Stimulated activated CD4-positive, alpha-beta T cell treated with anti-CD3 and anti-CD28 coated beads, TNF-alpha, amount 100 ng/mL, for 1 hour (primary cell): ENCODE results near the gene TMEM129.
A peak's percentile ranks its signal among the peaks of the same experiment; 100 is the strongest.

Source experiments
- DNase-seq, 3 donors: peaks; one replicate each; pipeline ENCODE4 v3.0.0-alpha.2; 2020; ENCODE audit warnings: low read depth in 3 of 3, low spot score in 1 of 3

Gene TMEM129

DNA sequence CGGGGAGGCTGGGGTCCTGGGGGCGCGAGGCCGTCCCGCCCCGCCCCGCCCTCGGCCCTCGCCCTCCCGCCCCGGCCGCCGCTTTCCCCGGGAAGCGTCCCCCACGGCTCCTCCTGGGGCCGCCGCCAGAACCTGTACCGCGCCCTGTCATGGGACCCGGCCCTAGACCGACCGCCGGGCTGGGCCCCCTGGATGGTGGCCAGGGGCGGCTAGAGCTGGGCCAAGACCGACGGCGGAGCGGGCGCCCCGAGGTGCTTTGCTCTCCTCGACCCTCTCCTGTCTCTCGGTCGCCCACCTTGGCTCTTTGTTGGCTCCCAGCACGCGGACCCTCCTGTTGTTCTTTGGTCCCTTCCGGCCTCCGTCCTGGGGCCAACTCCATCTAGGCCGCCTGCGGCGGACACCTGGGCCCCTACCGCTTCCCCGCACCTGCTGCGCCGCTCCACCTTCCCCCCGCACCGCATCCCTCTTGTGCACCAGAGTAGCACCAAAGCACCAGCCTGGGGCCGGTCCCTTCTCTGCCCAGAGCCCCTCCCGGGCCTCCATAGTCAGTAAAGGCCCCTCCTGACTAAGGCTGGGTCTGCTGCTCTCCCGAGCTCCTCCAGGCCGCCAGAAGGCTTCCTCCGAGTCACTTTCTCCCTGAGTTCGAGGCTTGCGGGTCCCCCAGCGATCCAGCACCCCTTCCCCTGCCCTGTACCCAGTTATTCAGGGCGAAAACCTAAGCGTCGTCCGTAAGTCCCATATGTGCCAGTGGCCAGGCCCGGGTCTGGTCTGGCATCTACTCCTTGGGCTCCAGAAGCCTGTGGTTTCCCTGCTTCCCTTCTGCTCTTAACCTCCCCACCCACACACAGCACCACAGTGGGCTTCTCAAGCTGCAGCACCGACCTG, 785 bp upstream of the TMEM129 start:
- DNase-seq: no peak

DNA sequence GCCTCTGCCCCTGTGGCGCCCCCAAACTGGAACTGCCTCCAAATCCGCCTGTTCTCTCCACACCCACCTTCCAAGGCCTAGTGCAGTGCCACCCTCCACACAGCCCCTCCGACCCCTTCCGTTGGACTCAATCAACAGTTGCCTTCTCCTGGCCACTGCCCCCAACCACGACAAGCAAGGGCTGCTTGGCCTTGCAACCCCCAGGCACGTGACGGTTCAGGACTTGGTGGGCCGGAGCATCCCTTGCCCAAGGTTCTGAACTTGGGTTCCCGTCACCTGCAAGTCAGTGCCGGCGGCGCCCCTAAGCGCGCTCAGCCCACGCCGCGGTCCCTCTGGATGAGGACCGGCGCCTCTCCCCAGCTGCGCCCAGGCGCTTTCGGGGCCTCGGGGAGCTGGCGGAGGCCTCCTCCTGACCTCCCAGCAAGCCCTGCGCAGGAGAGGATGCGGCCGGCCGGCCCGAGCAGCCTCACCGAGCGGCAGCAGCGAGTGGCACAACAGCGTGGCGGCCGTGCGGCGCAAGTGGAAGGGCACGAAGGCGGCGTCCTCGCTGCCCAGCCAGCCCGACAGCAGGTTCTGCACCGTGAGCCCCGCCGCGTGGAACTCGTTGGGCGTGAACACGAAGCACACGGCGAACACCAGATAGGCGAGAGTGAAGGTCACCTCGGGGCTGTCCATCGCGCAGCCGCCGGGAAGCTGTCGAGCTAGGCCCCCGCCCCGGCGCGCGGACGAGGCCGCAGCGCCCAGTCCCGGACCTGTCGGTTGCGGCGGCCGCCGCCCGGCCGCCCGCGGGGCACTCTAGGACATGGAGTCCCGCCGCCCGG, 750 bp downstream of the TMEM129 start:
- peak in 1 of 3 donors; percentile 32 for DNase-seq

DNA sequence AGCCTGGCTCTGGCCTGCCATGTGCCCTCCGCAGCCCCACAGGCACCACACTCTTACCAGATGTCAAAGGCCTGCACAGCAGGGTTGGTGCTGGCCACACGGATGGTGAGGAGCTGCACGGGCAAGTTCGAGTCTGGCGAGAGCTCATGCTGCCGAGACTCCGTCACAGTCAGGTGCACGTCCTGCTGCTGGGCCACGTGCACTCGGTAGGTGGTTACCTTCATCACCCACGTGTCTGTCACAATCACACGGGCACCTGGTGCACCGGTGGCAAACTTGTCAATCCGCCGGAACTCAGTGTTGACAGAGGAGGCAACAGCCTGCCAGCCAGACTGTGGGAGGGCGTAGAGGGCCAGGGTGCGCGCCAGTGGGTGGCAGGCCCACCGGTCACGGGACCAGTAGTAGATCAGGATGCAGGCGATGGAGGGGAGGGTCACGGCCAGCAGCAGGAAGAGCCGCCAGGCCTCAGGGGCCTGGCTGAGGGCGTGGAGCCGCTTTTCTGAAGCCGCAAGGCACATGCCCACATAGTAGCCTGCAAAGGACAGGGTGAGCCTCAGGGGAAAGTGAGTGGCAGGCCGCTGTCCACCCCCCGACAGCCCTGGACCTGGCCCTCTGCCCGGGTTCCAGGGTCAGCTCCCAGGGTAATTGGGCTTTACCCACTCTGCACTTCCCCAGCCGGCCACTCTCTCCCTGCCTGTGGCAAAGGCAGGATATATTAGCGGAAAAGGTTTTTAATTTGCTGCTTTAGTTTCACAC, 2.9 kb downstream of the TMEM129 start:
- DNase-seq: no peak

DNA sequence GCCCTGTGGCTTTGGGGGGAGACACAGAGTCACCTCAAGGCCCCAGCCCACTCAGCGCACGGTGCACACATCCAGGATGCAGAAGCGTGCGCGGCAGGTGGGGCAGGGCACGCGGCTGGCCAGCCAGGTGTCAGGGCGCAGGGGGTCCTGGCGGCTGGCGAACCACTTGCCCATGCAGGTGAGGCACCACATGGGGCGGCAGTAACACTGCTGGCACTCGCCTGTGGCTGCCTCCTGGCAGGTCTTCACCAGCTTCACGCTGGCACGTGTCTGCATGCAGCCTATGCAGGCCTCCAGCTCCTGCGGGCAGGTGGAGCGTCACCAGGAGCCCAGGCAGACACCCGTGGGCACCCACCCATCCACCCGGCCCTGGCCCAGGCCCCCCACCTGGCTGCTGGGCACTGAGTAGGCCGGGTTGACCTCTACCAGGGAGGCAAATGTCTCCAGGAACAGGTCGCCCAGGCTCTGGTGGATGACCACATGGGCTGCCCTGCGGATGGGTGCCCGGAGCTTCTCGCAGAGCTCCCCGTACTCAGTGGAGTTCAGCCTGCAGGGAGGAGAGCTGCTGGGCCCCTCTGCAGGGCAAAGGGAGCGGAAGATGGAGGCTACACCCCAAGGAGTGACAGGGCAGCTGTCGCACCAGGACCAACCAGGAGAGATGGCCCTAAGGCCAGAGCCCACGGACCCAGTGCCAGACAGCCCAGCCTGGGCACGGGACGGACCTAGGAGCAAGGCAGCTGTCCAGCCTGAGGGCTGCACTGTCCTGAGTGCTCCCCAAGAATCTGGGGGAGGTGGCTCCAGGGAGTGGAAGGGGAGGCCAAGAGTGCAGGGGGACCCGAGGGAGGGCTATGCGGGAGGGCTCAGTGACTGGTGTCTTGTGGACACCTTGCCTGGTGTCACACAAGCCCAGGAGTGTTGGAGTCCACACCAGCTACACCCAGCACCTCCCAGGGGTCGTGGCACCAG, 3.7 kb downstream of the TMEM129 start:
- no peak for DNase-seq

DNA sequence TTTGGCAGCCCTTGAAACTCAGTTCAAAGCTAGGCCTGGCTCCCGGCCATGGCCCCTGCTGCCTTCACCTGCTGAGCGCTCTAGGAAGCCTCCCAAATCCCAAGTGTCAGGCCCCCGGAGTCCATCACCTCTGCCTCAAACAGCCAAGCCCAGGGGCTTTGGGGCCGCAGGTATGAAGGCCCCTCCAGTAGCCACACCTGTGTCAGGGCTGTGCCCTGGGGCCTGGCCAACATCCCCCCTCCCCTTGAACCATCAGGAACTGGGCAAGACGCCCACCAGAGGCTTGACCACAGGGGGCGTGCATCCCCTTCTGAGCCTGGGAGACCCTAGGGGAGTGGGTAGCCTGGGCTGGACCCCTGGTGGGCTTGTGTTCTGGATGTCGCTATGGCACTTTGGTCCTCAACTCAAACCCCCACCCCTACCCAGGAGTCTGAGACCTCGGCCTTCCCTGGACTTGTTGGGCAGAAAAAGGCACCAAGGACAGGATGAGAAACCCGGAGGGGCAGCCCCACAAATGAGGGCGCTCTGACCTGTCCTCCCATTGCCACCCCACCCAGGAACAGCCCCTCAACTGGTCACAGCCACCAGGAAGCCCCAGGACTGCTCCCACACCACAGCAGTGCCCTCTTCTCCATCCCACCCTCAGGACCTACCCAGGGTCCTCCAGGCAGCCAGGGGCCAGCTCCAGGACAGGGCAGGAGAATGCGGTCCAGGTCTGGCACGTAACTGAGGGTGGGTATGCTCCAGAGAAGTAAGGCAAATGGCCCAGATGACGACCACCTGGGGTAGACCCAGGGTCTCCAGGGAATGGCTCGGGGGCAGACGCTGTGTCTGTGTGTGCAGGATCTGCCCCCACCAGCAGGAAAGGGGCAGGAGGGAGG, 4.8 kb downstream of the TMEM129 start:
- no peak for DNase-seq

DNA sequence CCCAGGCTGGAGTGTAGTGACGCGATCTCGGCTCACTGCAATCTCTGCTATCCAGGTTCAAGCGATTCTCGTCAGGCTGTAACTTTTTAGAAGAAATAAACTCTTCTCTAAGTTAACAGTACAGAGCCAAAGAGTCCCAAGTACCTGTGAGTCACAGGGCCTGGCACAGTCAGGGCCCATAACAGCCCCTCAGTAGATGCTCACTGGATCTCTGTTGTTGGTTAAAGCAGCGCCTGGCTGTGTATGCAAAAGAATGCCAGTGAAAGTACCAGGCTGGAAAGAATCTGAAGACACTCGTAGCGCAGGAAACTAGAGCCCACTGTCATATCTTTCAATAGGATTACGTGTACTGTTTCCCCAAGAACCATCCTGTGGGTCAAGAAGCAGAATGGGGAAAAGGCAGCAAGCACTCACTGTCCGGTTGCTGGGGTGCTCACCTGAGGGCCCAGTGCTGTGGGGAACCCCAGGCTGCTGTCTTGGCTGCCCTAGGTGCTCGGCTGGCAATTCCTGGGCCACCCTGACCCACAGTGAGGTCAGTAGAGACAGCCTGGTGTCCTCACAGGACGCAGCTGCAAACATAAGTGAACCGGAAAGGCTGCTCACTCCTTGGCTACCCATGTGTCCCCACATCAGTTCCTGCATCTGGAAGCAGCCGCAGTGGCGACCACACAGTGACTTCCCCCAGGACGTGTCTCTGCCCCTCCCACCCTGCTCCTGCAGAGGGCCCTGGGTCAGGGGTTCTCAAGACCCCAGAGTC, 5.9 kb downstream of the TMEM129 start:
- DNase-seq: no peak

DNA sequence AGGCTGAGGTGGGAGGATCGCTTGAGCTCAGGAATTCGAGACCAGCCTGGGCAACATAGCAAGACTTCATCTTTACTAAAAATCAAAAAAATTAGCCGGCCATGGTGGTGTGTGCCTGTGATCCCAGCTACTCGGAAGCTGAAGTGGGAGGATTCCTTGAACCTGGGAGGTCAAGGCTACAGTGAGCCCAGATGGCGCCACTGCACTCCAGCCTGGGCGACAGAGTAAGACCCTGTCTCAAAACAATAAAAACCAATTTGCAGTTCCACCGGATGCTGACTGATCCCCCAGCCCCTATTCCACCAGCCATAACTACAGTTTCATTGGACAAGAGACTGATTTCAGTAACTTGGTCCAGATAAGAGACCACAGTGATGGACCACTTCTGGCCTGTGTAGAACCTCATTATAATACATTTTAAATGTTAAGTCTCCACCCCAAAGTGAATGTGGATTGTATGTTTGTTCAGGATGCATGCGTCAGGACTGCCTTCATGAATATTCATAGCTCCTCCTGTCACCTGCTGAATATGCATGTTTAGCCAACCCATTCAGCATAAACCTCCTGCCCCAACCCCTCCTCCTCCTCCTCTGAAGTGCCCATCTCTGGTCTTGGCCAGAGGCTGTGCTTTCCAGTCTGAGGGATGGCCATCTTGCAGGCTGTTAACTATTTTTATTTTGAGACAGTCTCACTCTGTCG, 6.7 kb downstream of the TMEM129 start:
- DNase-seq: no peak

DNA sequence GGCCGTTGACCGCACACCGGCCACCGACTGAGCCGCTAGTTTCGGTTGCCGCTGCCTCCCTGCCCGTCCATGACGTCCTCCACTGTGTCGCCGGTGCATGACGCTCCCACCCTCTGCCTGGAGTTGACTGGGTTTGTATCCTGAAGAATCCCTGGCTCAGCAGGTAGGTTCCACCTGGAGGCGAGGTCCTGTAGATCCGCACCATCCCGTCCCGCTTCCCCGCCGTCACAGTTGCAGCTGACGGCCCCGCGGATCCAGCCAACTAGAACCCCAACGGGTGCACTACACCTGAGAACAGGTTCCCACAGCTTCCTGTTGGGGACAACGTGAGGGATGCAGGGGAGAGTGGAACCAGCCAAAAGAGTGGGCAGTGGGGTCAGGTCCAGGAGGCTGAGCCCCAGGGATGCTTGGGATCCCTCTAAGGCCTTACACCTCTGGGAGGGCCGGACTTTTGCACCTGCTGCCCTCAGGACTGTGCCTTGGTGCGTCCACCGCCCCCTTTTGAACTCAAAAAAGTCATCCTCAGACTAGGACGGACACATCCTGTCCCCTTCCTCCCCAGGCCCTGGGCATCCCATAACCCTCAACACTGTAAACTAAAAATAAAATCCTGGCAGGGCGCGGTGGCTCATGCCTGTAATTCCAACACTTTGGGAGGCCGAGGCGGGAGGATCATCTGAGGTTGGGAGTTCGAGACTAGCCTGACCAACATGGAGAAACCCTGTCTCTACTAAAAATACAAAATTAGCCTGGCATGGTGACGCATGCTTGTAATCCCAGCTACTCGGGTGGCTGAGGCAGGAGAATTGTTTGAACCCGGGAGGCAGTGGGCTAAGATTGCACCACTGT, 7.9 kb downstream of the TMEM129 start:
- DNase-seq: no peak

DNA sequence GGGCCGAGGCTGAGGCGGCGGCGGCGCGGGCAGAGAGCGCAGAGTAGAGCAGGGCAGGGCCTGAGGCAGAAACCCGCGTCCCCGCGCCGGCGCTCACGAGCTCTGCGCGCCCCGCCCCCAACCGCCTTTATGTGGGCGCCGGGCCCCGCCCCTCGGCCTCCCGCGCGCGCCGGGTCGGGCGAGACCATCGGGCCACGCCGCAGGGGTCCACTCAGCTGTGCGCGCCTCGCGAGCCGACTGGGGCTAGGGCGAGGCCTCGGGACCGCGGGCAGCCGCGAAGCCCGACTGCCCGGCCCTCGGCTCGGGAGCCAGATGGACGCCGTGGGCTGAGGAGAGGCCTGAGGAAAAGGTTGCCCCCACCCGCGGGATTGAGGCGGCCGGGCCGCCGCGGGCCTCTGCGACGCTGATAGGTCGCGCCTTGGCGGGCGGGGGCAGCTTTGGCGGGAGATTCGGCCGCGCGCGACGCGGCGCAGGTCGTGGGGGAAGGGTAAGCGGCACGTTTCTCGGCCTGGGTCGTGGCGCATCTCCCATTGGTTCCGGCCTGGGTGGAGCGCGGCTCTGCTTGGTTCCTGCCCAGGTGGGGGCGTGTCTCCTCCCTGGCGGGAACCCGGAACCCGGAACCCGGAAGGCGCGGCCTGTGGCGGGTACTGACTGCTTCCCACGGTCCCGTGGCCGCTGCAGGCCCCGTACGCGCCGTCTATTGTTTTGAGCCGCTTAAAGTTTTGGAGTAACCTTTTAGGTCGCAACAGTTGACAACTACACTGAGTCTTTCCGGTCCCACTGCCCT, 8.7 kb downstream of the TMEM129 start, which contains the start of gene SLBP:
Gene SLBP, minus strand, starts transcription at position 104 of the 787 bp plus-strand sequence. CDS start 131 bp downstream, outside the sequence.
- DNase-seq: peak; percentile 94 to 98 (median 97)

DNA sequence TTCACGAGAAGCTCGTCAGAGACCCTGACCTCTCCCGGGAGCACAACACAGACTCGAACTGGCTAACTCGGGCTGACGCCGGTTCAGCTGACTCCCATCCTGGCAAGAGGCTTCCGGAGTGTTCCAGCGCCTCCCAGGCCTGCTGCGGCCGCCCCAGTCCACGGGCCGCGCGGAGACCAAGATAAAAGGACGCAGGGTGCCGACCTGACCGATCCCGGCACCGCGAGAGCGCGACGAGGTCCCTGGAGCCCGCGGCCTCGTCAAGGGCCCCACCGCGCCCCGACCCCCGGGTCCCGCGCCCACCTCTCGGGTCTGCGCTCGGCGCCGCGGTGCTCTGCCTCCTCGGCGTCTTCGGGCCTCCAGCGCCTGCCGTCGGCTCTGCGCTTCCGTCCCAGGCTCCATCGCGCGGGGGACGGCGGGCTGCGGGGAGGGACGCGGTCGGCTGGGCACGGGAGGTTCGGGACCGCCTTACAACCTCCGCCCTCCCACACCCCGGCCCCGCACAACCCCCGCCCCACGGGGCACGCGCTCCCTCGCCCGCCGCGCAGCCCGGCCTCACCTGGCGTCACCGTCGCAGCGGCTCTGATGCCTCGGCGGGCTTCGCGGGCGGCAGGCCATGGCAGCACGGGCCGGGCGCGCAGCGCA, 9.4 kb downstream of the TMEM129 start:
- DNase-seq: no peak

DNA sequence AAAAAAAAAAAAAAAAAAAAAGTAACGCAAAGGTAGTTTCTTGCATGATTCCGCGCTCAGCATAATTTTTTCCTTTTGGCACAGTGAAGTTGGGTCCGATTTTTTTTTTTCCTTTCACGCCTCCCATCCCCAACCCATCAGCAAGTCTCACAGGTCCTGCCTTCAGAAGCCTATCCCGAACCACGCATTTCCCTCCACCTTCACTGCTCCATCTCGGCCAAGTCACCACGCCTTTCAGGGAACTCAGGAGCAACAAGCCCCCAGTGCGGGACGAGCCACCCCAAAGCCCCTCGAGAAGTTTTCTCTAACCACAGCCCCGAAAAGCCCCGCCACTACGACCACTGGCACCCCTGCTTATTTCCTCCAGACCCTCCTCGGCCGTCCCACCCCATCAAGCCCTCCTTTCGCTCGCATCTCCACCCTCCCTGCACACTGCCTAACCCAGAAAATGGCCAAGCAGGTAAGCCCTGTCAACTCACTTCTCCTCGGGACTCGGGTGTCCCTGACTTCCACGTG, 10.0 kb downstream of the TMEM129 start:
- no peak for DNase-seq

DNA sequence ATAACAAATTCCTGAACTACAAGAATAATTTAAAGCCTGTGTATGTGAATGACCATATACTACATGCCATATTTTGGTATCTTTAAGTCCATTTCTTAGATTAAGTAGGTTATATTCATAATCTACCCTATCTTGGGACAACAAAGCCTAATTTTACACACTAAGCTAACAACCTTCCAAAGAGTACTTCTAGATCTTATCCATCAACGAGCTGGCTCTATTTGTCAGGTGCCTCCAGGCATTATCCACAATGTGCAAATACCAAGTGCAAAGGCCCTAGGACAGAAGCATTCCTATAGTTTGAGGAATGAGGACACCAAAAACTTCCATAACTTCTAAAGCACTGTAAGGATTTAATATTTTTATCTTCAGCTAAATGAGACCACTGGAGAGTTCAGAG, 12.5 kb downstream of the TMEM129 start:
- no peak for DNase-seq

DNA sequence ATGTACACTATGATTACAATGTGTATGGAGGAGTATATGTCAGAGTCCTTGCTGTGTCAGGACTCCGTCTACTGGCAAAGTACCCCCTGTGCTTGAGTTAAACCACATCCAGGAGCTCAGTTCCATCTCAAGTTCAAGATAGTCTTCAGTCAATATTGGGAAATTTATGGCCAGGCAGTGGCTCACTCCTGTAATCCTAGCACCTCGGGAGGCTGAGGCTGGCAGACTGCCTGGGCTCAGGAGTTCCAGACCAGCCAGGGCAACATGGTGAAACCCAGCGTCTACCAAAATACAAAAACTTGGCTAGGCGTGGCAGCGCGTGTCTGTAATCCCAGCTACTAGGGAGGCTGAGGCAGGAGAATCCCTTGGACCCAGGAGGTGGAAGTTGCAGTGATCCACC, 14.8 kb downstream of the TMEM129 start:
- no peak for DNase-seq

DNA sequence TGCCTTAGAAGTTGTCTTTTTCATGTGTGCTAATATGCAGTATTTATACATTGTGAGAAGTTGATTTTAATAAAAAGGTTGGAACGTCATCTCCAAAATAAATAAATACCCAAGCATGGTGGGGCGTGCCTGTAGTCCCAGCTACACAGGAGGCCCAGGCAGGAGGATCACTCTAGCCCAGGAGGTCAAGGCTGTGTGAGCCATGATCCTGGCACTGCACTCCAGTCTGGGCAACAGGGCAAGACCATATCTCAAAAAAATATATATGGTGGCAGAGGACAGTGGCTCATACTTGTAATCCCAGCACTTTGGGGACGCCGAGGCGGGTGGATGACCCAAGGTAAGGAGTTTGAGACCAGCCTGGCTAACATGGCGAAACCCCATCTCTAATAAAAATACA, 15.4 kb downstream of the TMEM129 start:
- no peak for DNase-seq

DNA sequence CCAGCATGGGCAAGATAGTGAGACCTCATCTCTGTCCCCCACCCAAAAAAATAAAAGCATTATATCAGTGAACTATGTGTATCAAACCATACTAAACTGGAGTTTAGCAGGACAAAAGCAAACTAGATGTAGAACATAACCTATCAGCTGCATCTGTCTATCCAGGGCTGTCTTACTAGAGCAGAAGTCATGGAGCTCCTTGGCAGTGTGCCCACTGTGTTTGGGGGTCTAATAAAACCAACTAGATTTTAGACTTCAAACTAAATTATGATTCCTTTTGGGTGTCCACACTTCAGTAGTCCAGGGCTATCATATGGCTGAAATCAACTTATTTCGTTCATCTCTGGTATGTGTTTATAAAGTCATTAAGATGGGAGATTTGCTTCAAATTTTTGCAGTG, 17.3 kb downstream of the TMEM129 start:
- DNase-seq: no peak
